Measurements from ENCODE around the gene IDNK. TPM values are rescaled to one million over a fixed set of nuclear protein-coding genes. Genes with fewer than 3 reads are reported as not detected.
A peak's percentile ranks its signal among the peaks of the same experiment; 100 is the strongest.

IDNK gene
- total and polyA plus RNA-seq, 2 of the 4 experiments (the other 2 are of a cell fraction) = 1.4 to 2.3 TPM

DNA sequence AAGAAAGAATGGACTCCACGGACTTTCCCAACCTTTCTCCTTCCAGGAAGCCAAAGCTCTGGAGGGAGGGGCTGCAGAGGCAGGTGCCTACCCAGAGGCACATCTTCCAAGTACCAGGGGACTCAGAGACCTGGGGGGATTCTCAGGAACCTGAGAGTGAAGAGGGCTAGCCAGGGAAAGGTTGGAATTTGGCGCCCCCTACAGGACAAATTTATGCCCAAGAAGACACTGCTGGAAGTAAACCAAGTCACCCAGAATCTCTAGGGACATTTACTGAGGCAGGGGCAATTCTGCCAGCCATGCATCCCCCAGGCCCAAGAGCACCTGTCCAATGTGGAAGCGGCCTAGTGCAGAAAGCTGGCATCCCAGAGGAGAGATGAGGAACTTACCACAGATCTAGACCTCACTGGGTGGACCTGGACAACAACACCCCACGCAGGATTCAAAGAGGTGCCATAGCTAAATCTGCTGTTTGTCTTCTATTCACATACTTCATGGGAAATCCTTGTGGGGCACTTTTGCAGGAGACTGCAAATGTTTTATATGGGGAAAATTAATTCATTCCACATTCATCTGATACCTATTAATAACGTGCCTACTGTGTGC, 25.9 kb upstream of the IDNK start:
- in situ Hi-C loops (cut with MboI; ENCODE audit: low sequenced_read_pairs) (no loop called here), dilution Hi-C loops (cut with HindIII; ENCODE audit: low sequenced_read_pairs, unreplicated experiment) (no loop called here), intact Hi-C loops (cut with micrococcal nuclease) (loop anchor here (5.0 kb wide), 1 partner anchor 375 kb away; no protein-coding TSS in a partner anchor)
- BruUV-seq (replicated peaks) = no TSS peak
- no peaks in the 10 kb centered on the region for H3K79me1 ChIP-seq (ENCODE audit: low read depth in 1 of 2, low read length in 2 of 2)
- CTCF ChIA-PET = interaction anchor here (0.7 to 1.5 kb wide), 2 partner anchors 24 to 377 kb away, joined by 4 to 6 read pairs; no protein-coding TSS in a partner anchor
- POLR2A ChIA-PET (ENCODE audit: unreplicated experiment) = no interaction called here
- no peak overlapping the region for H2BK15ac ChIP-seq (ENCODE audit: low read depth, low read length)
- H3K9ac ChIP-seq (ENCODE audit: low read depth, low read length) = no peak overlapping the region
- no peaks in the 10 kb centered on the region for H3K4me1 ChIP-seq (ENCODE audit: control insufficient read depth, insufficient read depth, low read length)
- H3K56ac ChIP-seq (ENCODE audit: extremely low read depth, insufficient read depth, low read length) = no peak overlapping the region
- no peaks in the 10 kb centered on the region for H3K27me3 ChIP-seq (ENCODE audit: control insufficient read depth, insufficient read depth, low read length)
- WGBS, 2 experiments (ENCODE audit: extremely low coverage in 2 of 2, insufficient read length in 1 of 2) = no CpG with 5 or more reads among the region's 5 CpGs
- H4K5ac ChIP-seq (ENCODE audit: low read depth, low read length) = no peak overlapping the region
- no peak overlapping the region for H3K4me3 ChIP-seq (ENCODE audit: insufficient read depth, low read depth, low read length)
- H2AK5ac ChIP-seq (ENCODE audit: low read depth, low read length) = no peak overlapping the region
- H3K14ac ChIP-seq (replicated peaks; ENCODE audit: low read depth, low read length) = no peak overlapping the region
- DNase-seq (no peak), ATAC-seq (ENCODE audit: low read depth) (no peak)
- H4K91ac ChIP-seq (ENCODE audit: insufficient read depth, low read depth, low read length) = no peak overlapping the region
- no peak overlapping the region for H3K4ac ChIP-seq (ENCODE audit: low read depth, low read length)
- no peak overlapping the region for H3K23ac ChIP-seq (ENCODE audit: low read depth, low read length)
- no peak overlapping the region for H3K27ac ChIP-seq (ENCODE audit: insufficient read depth, low read length)
- no peak overlapping the region for H2BK120ac ChIP-seq (ENCODE audit: low read depth, low read length)
- H3K9me1 ChIP-seq (ENCODE audit: insufficient read depth, low read length) = no peaks in the 10 kb centered on the region
- H2AFZ ChIP-seq (replicated peaks; ENCODE audit: low read length, poor library complexity) = no peak overlapping the region
- H2AK9ac ChIP-seq (replicated peaks; ENCODE audit: low read depth, low read length, poor library complexity) = no peak overlapping the region
- H3K9me3 ChIP-seq (ENCODE audit: control insufficient read depth, insufficient read depth, low read length) = no peaks in the 10 kb centered on the region
- TF ChIP-seq POLR2A (IDR thresholded peaks at IDR 0.05; ENCODE audit: low read depth, low read length) = no peak
- TF ChIP-seq CTCF (conservative IDR thresholded peaks at IDR 0.05; ENCODE audit: low read depth, low read length) = peak; percentile 38; the same call in 1 of the 2 replicates
- TF ChIP-seq RAD21 (IDR thresholded peaks at IDR 0.05; ENCODE audit: low read length) = peak; percentile 27; the same call in 1 of the 2 replicates
- H4K20me1 ChIP-seq (ENCODE audit: insufficient read depth, low read length) = no peaks in the 10 kb centered on the region
- no peak overlapping the region for H3K4me2 ChIP-seq (ENCODE audit: low read depth, low read length)
- no peaks in the 10 kb centered on the region for H3K36me3 ChIP-seq (ENCODE audit: control insufficient read depth, insufficient read depth, low read length)
- no peak overlapping the region for H2BK20ac ChIP-seq (ENCODE audit: low read depth, low read length)
- no peak overlapping the region for H4K8ac ChIP-seq (ENCODE audit: low read depth in 2 of 2, low read length in 2 of 2)
- no peak overlapping the region for H2BK5ac ChIP-seq (ENCODE audit: low read depth, low read length, poor library complexity, severe bottlenecking)
- H3K18ac ChIP-seq (ENCODE audit: low read depth, low read length) = no peak overlapping the region
